ENCODE data around the gene MFNG.

Gene MFNG

DNA sequence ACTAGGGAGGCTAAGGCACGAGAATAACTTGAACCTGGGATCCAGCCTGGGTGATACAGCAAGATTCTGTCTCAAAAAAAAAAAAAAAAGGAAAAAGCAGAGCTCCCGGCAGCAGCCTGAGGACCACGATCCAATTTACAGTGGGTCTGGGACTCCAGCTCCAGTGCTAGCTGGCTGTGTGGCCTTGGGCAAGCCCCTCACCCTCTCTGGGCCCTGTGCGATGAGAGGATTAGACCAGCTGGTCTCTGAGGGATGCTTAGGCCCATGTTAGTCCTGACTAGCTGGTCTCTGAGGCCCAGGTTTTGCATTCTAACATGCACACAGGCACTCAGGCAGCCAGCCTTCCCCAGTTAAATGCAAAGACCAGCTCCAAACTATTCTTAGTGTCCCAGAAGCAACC, 19.4 kb upstream of the MFNG start:
- no peak for DNase-seq
- TF ChIP-seq GATA1 (IDR thresholded peaks at IDR 0.05; ENCODE audit: low read depth, low read length), result no peak
- no peak for TF ChIP-seq POLR2A (IDR thresholded peaks at IDR 0.05; ENCODE audit: low read length)

DNA sequence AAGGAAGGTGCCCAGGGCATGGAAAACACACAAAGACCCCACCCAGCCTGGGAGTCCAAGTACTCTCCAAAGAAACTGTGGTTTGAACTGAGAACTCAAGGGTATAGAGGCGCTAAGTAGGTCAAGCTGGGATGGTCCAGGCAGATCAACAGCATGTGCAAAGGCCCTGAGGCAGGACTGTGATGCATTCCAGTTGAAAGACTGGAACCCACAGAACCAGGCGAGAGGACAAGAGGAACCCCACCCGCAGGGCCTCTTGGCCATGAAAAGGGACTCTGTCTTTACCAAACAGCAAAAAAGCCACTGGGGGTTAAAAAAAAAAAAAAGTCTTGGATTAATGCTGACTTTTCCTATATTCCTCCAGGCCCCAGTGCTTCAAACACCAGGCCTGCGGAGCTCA, 18.8 kb upstream of the MFNG start:
- no peak for DNase-seq
- TF ChIP-seq GATA1 (IDR thresholded peaks at IDR 0.05; ENCODE audit: low read depth, low read length), result no peak
- TF ChIP-seq POLR2A (IDR thresholded peaks at IDR 0.05; ENCODE audit: low read length), result no peak

DNA sequence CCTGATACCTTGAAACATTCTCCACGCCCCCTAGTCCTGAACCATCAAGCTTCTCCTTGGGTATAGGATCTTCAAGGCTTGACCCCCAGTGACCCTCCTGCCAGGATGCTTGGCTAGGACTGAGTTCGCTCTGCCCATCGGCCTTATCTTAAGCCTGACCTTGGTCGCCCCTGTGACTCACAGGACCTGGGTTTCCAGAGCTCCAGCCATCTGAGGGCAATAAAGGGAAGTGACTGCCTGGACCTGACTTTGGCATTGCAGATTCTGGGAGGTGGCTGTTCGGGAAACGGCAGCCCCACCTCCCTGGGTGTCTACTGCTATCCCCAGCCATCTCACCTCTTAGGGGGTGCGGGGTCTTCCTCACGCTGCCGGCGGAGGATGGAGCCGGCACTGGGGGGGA, 17.7 kb upstream of the MFNG start:
- TF ChIP-seq POLR2A (IDR thresholded peaks at IDR 0.05; ENCODE audit: low read length), result no peak
- TF ChIP-seq GATA1 (IDR thresholded peaks at IDR 0.05; ENCODE audit: low read depth, low read length), result no peak
- no peak for DNase-seq

DNA sequence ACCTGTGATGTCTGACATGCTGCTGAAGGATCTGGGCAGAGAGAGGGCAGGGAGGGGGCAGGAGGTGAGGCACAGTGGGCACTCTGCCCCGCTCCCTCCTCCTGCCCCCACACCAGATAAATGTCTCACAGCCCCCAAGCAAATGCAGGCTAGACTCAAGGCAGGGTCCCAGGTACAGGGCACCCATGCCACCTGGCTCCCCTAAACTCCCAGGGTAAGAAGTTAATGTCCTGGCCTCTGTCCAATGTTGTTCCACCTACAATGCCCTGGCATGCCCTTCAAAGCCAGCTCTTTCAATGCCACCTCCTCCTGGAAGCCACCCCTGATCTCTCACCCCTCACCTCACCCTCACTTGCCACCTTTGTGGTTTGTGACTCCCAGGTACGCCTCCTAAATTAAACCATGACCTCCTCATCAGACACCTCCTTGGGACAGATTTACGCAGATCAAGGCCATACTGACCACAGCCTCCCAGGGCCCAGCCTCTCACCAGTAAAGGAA, 17.0 kb upstream of the MFNG start:
- no peak for DNase-seq
- TF ChIP-seq GATA1 (IDR thresholded peaks at IDR 0.05; ENCODE audit: low read depth, low read length) (no peak), POLR2A (IDR thresholded peaks at IDR 0.05; ENCODE audit: low read length) (no peak)

DNA sequence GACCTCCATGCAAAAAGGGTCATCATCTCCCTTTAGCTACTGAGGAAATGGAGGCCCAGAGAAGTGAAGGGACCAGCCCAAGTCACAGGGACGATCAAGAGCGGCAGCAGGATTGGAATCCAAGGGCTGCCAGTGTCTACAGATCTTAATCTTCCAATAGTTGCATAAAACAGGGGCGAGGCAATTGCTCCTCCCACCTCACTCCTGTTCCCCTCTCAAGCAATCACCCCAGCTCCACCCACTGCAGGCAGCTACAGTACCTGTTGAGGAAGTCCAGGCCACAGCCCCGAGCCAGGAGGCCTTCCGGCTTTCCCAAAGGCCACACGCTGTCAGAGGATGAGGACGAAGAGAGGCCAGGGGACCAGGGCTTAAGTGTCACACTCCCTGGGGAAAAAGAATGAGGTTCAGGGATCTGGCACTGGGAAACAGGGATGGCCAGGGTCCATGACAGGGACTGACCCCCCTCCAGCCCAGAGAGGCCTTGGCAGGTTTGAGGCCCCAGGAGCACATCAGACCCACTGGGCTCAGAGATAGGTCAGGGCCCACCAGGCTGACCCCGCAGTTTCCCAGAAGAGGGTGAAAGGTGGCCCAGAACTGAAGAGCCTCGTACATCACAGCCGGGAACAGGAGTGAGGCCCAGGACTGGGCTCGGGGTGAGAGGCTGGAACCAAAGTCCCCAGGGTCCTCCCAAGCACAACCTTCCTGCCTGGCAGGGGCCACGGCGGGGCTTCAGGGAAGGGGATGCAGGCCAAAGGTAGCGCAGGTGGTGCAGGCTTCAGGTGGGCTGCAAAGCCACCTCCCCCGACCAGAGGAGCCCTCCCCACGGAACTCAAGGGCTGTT, 16.4 kb upstream of the MFNG start:
- no peak for TF ChIP-seq POLR2A (IDR thresholded peaks at IDR 0.05; ENCODE audit: low read length)
- no peak for TF ChIP-seq GATA1 (IDR thresholded peaks at IDR 0.05; ENCODE audit: low read depth, low read length)
- DNase-seq, result no peak

DNA sequence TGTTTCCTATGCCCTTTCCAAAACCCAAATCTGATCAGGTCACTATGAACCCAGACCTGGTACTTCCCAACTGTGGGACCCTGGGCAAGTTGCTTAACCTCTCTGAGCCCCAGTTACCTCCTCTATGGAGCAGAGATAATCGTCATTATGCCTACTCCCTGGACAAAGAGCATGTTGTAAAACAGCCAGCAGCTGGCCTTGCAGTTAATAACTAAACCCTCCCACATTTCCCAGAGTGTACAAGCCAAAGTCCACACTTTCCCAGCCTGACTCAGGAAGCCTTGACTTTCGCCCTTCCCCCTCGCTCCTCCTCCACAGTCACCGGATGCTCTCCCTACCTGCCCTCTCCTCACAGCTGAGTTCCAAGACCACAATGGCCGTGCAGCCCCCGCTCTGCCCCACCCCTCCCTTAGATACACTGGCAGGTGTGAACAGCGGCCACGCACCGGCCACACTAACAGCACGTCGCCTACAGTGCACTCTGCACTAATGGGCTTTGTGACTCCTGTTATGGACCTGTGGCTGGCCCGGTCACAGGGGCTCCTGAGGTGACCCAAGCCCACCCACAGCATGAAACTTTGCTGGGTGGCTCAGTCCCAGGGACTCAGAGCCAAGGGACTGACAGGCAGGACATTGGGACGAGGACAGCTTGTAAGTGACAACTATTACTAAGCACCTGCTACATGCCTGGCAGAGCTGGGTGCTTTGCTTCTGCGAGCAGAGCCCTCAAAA, 15.6 kb upstream of the MFNG start:
- no peak for DNase-seq
- TF ChIP-seq POLR2A (IDR thresholded peaks at IDR 0.05; ENCODE audit: low read length) (no peak), GATA1 (IDR thresholded peaks at IDR 0.05; ENCODE audit: low read depth, low read length) (no peak)

DNA sequence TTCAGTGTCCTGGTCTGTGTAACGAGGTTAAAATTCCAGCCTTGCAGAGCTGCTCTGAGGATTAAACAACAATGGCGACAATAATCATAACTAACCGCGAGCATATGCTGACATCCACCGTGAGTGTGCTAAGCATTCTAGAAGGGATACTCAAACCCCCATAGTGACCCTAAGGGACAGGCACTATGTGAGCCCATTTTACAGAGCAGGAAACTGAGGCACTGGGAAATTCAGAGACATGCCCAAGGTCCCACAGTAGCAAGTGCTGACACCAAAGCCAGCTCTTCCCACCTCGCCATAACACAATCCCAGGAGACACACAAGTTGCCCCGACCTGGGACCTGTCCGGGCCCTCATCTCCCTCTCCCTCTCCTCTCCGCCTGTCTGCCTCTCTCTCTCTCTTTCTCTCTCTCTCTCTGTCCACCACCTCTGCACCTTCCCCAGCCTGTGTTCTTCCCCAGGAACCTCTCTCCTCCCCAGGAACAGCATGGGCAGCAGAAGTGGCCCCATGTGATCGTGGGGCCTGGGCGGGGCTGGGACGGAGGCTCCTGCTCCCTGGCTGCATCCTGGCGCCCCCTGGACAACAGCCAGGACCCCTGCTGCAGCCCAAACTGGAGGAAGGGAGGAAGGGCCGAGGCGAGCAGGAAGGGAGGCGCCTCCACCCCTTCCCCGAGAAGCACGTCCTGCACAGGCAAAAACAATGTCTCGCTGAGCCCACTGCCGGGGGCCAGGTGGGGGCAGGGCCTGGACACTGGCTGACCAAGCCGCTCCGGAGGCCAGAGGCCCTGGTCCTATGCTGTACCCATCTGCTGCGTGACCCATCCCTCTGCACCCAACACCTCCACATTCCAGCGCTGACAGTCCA, 14.8 kb upstream of the MFNG start:
- no peak for DNase-seq
- no peak for TF ChIP-seq GATA1 (IDR thresholded peaks at IDR 0.05; ENCODE audit: low read depth, low read length)
- TF ChIP-seq POLR2A (IDR thresholded peaks at IDR 0.05; ENCODE audit: low read length), result no peak

DNA sequence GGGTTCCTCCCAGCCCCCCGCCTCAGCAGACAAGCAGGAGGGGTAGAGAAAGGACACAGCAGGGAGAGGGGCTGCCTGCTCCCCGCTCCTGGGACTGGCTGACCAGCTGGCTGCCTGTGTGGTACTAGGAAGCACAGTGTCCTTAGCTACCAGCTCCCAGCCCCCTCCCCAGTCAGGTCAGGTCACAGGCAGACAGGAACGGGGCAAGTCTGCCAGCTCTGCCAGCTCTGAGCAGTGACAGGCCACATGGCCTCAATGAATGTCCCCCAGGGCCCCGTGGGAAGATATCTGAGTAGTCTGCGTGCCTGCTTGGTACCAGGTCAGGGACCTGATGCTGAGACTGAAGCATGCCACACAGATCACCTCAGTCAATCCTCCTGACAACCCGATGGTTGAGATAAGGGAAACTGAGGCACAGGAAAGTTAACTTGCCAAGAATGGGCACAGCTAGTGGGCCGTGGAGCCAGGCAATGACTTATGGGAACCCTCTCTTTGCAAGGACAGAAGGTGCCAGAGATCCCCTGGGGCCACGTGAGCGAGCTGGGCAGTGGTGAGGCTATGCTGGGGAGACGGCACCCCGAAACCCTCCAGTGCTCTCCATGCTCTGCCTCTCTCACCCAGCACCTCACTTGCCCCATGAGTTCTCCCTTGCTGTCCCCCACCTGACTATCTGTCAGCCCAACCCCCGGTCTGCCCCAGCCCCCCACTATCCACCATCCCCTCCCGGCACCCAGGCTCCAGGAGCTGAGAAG, 13.8 kb upstream of the MFNG start:
- TF ChIP-seq POLR2A (IDR thresholded peaks at IDR 0.05; ENCODE audit: low read length) (no peak), GATA1 (IDR thresholded peaks at IDR 0.05; ENCODE audit: low read depth, low read length) (no peak)
- DNase-seq, result no peak

DNA sequence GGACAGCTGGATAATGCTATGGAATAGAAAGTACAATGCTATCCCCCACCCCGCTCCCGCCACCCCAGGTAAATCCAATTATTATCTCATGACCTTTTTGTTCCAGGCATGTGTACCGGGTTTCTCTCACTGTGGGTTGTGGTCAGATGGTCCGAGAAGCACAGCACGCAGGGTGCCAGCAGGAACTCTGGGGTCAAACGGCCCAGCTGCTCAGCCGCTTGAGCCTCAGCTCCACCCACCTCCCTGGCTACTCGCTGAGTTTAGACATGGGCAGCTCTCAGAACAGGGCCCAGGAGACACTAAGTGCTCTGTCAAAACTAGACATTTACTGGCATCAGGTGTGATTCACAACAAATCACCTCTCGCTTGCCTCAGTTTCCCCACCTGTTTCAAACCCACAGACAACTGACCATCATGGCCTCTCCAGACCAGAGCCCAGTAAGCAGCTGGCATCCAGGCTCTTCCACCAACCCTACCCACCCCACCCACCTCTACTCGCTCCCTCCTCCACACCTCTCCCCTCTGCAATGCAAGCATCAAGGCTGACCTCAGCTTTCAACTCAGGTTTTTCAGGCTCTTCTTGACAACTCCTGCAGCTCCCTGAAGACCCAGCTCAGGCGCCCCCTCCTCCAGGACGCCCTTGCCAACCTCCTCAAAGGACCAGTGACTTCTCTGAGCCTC, 13.0 kb upstream of the MFNG start:
- DNase-seq, result no peak
- TF ChIP-seq POLR2A (IDR thresholded peaks at IDR 0.05; ENCODE audit: low read length), result no peak
- no peak for TF ChIP-seq GATA1 (IDR thresholded peaks at IDR 0.05; ENCODE audit: low read depth, low read length)

DNA sequence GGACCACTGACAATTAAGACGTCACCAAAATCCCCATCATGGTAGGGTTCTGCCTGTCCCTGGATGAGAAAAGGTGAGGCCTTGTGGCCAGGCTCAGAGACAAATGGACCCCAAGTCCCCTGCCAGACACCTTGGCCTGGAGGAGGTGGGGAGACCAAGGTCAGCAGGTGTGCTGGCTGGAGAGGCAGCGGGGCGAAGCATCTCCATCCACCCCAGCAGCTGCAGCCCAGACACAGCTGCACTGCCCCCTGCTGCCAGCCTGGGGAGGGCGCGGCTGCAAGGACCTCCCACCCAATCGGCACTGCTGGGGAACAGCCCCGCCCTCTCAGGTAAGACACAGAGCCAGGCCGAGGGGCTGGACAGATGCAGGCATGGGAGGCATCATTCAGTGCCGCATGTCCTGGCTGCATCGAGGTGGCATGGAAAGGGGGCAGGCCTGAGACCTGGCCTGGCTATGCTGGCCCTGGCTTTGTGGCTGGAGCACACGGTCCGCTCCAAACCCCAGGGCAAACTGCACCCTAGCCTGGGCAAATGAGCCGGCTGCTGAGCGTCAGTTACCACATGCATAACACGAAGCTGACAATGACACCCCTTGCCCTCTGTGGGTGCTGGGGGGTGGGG, 12.2 kb upstream of the MFNG start:
- TF ChIP-seq POLR2A (IDR thresholded peaks at IDR 0.05; ENCODE audit: low read length) (no peak), GATA1 (IDR thresholded peaks at IDR 0.05; ENCODE audit: low read depth, low read length) (no peak)
- peak; percentile 42 to 44 for DNase-seq

DNA sequence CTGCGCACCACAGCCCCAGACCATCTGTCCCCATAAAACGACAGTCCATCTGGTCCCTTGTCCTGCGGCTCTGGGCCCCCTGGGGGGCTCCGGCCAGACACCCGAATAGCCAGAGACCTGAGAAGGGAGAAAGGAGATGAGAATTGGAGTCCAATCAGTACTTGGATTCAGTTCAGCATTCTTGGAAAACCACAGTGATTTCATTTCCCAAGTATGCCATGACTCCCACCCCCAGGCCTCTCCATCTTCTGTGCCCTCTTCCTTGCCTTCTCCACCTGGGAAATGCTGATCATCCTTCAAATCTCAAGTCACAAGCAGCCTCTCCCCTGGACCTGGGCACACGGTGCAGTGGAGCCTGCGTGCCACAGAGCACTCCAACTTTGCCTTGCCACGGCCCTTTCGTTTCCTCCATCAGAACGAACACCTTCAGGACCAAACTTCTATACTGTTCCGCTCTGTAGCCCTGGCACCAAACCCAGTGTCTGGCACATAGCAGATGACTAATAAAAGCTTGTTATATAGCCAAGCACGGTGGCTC, 10.9 kb upstream of the MFNG start:
- no peak for DNase-seq
- TF ChIP-seq POLR2A (IDR thresholded peaks at IDR 0.05; ENCODE audit: low read length) (no peak), GATA1 (IDR thresholded peaks at IDR 0.05; ENCODE audit: low read depth, low read length) (no peak)

DNA sequence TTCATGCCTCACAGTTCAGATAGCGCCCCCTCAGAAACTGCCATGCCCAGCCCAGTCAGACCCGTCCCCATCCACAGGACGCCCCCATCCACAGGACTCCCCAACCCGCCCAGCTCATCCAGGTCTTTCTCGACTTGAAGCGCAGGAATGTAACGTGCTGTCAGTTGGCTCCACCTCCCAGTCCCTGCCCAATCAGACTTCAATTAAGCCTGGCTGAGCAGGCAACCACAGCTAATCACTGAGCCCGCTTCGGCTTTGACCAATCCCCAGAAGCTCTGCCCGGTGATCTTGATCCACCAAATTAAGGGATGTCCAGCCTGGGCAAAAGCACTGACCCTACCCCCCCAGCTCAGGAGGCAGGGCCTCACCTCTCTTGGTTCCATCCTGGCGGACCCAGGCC, 10.5 kb upstream of the MFNG start:
- TF ChIP-seq GATA1 (IDR thresholded peaks at IDR 0.05; ENCODE audit: low read depth, low read length) (no peak), POLR2A (IDR thresholded peaks at IDR 0.05; ENCODE audit: low read length) (no peak)
- no peak for DNase-seq
